Measurements from ENCODE around the gene CNTN4. TPM values are rescaled to one million over a fixed set of nuclear protein-coding genes. Genes with fewer than 3 reads are reported as not detected.

The CNTN4 gene
- total RNA-seq, 3 donors from 2014 or later, result 6.6 to 16.7 (median 16.7) TPM

GRCh38 chr3:2423143-2423542, 324.5 kb downstream of the CNTN4 start:
- intact Hi-C loops (cut with DNase I; ENCODE audit: low total_unique reads), result no loop called here
- Histone ChIP-seq H3K27me3 (no peaks in the 10 kb centered on the region), H3K4me1 (no peaks in the 10 kb centered on the region), H3K9me3 (no peaks in the 10 kb centered on the region), H3K36me3 (no peaks in the 10 kb centered on the region), H3K4me3 (no peak overlapping the region), H3K27ac (no peak overlapping the region)
- no peak for TF ChIP-seq POLR2AphosphoS5 (IDR thresholded peaks at IDR 0.05)
- TF ChIP-seq POLR2A (IDR thresholded peaks at IDR 0.05), result no peak
- no peak for TF ChIP-seq CTCF (IDR thresholded peaks at IDR 0.05)
- no peak for DNase-seq (ENCODE audit: low spot score in 2 of 2)

DNA sequence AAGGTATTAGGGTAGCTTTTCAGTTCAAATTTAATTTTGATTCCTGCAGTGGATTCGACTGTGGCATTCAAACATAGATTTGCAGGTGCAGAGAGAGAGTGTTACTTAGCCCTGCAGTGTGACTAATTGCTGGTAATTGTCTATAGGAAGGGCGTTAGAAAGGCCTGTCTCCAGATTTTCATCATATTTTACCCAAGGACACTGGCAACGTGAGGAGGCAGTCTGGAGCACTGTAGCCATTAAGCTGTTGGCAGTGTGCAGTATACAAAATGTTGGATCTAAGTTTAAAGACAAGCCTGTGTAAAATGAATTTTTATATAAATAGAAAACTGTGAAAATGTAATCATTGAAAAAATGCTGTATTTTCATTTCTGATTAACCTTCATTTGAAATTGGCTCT, 342.9 kb downstream of the CNTN4 start:
- Histone ChIP-seq H3K27me3 (no peaks in the 10 kb centered on the region), H3K36me3 (no peaks in the 10 kb centered on the region), H3K9me3 (no peaks in the 10 kb centered on the region), H3K4me1 (no peaks in the 10 kb centered on the region), H3K4me3 (no peak overlapping the region), H3K27ac (no peak overlapping the region)
- intact Hi-C loops (cut with DNase I; ENCODE audit: low total_unique reads), result no loop called here
- no peak for DNase-seq (ENCODE audit: low spot score in 2 of 2)
- TF ChIP-seq POLR2AphosphoS5 (IDR thresholded peaks at IDR 0.05), result no peak
- TF ChIP-seq POLR2A (IDR thresholded peaks at IDR 0.05), result no peak
- no peak for TF ChIP-seq CTCF (IDR thresholded peaks at IDR 0.05)

GRCh38 chr3:2446146-2446545, 347.5 kb downstream of the CNTN4 start:
- no peak for DNase-seq (ENCODE audit: low spot score in 2 of 2)
- no peaks in the 10 kb centered on the region for H3K36me3 ChIP-seq
- no peak overlapping the region for H3K4me3 ChIP-seq
- no peak overlapping the region for H3K27ac ChIP-seq
- intact Hi-C loops (cut with DNase I; ENCODE audit: low total_unique reads), result no loop called here
- no peaks in the 10 kb centered on the region for H3K4me1 ChIP-seq
- H3K27me3 ChIP-seq, result no peaks in the 10 kb centered on the region
- TF ChIP-seq CTCF (IDR thresholded peaks at IDR 0.05) (no peak), POLR2AphosphoS5 (IDR thresholded peaks at IDR 0.05) (no peak), POLR2A (IDR thresholded peaks at IDR 0.05) (no peak)
- no peaks in the 10 kb centered on the region for H3K9me3 ChIP-seq

DNA sequence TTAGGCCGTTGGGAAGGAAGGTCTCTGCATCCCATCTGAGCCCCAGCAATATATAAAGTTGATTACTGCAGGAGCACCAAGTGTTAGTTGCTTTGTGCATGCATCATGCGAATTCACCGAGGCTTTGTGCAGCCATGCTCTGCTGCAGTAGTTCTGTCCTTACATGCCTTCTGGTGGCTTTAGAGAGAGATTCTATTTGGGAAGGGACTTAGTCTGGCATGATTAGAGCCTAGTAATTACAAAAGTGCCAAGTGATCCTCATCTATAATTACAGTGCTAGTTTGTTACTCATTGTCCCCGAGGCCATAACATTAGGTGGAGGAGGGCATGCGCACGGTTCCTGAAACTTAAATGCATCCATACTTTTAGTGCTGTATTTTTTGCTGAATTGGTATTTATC, 353.6 kb downstream of the CNTN4 start:
- intact Hi-C loops (cut with DNase I; ENCODE audit: low total_unique reads), result no loop called here
- TF ChIP-seq POLR2A (IDR thresholded peaks at IDR 0.05) (no peak), CTCF (IDR thresholded peaks at IDR 0.05) (no peak), POLR2AphosphoS5 (IDR thresholded peaks at IDR 0.05) (no peak)
- H3K36me3 ChIP-seq, result no peaks in the 10 kb centered on the region
- H3K27ac ChIP-seq, result no peak overlapping the region
- no peak overlapping the region for H3K4me3 ChIP-seq
- H3K4me1 ChIP-seq, result no peaks in the 10 kb centered on the region
- no peaks in the 10 kb centered on the region for H3K27me3 ChIP-seq
- H3K9me3 ChIP-seq, result no peaks in the 10 kb centered on the region
- no peak for DNase-seq (ENCODE audit: low spot score in 2 of 2)

DNA sequence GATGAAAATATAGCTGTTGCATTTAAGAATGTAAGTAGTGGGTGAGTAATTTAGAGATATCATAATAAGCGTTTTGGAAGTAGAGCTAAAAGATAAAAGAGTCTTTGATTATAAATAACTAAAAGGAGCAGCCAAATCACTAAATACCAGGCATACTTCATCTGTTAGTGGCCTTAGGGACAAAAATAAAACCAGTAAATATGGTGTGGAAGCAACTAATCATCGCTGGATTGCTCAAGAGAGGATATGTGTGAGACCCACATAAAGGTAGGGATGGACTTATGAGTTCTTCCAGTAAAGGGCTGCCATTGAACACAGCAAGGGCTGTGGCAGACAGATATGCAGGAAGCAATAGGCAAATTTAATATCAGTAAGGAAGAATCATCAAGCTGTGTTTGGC, 356.2 kb downstream of the CNTN4 start:
- no peaks in the 10 kb centered on the region for H3K27me3 ChIP-seq
- no peak overlapping the region for H3K27ac ChIP-seq
- H3K4me1 ChIP-seq, result no peaks in the 10 kb centered on the region
- no peaks in the 10 kb centered on the region for H3K36me3 ChIP-seq
- DNase-seq (ENCODE audit: low spot score in 2 of 2), result no peak
- no peaks in the 10 kb centered on the region for H3K9me3 ChIP-seq
- TF ChIP-seq POLR2AphosphoS5 (IDR thresholded peaks at IDR 0.05) (no peak), POLR2A (IDR thresholded peaks at IDR 0.05) (no peak), CTCF (IDR thresholded peaks at IDR 0.05) (no peak)
- H3K4me3 ChIP-seq, result no peak overlapping the region
- intact Hi-C loops (cut with DNase I; ENCODE audit: low total_unique reads), result no loop called here

All from breast epithelium (tissue), 4 donors.